ENCODE data around the gene RALB.

DNA sequence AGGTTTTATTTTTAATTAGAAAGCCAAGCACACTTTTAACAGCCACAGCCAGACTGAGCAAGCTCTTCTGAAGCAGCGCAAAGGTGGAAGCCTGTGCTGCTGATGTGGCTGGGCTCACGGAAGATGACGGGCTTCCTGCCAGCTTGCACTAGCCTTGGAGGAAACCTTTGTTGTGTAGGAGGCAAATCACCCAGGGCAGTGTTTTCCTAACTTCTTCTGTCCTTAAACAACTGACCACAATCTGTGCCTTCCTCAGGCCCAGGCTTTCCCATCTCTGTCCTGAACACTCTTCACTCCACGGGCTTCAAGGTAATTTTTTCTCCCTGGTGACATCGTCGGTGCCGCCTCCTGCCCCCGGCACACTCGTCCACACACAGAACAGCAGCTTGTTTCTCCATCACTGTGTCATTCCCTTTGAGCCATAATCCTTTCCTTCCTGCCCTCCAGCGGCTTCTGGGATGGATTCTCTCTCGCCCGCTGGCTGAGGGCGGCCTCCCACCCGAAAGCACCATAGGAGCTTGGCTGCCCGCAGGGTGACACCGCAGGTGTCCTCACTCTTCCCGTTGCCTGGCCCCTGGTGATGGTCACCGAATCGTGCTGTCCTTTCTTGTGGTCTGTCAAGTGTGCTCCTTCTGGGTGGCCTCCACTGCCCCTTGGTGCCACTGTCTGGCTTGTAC, 62.2 kb downstream of the RALB start:
- TF ChIP-seq, protein P1, sequence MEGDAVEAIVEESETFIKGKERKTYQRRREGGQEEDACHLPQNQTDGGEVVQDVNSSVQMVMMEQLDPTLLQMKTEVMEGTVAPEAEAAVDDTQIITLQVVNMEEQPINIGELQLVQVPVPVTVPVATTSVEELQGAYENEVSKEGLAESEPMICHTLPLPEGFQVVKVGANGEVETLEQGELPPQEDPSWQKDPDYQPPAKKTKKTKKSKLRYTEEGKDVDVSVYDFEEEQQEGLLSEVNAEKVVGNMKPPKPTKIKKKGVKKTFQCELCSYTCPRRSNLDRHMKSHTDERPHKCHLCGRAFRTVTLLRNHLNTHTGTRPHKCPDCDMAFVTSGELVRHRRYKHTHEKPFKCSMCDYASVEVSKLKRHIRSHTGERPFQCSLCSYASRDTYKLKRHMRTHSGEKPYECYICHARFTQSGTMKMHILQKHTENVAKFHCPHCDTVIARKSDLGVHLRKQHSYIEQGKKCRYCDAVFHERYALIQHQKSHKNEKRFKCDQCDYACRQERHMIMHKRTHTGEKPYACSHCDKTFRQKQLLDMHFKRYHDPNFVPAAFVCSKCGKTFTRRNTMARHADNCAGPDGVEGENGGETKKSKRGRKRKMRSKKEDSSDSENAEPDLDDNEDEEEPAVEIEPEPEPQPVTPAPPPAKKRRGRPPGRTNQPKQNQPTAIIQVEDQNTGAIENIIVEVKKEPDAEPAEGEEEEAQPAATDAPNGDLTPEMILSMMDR (IDR thresholded peaks at IDR 0.05) = no peak
- TF ChIP-seq, protein P2, sequence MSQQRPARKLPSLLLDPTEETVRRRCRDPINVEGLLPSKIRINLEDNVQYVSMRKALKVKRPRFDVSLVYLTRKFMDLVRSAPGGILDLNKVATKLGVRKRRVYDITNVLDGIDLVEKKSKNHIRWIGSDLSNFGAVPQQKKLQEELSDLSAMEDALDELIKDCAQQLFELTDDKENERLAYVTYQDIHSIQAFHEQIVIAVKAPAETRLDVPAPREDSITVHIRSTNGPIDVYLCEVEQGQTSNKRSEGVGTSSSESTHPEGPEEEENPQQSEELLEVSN (IDR thresholded peaks at IDR 0.05; ENCODE audit: borderline replicate concordance, low read depth) = no peak
- TF ChIP-seq NR3C1 (IDR thresholded peaks at IDR 0.05) (no peak), KDM5A (IDR thresholded peaks at IDR 0.05) (no peak)

Measured in A549 (cell line).